ENCODE results near the gene YLPM1.

Gene YLPM1

GRCh38 chr14:74762917-74763802, at the start of gene YLPM1:
Gene YLPM1, plus strand, starts transcription at chr14:74763316. Its CDS starts 174 bp downstream, at chr14:74763490.
- TF ChIP-seq GATA2 (IDR thresholded peaks at IDR 0.05; ENCODE audit: low read depth, low read length) (peak; percentile 95), GATA3 (IDR thresholded peaks at IDR 0.05; ENCODE audit: low read depth, low read length) (peak; percentile 93)

- no peak for TF ChIP-seq GATA3 (IDR thresholded peaks at IDR 0.05; ENCODE audit: low read depth, low read length)
- no peak for TF ChIP-seq GATA2 (IDR thresholded peaks at IDR 0.05; ENCODE audit: low read depth, low read length)
Observed at GRCh38 chr14:74713395-74713735, 49.8 kb upstream of the YLPM1 start.

GRCh38 chr14:74720526-74720925, 42.6 kb upstream of the YLPM1 start:
- TF ChIP-seq GATA3 (IDR thresholded peaks at IDR 0.05; ENCODE audit: low read depth, low read length) (no peak), GATA2 (IDR thresholded peaks at IDR 0.05; ENCODE audit: low read depth, low read length) (no peak)

- no peak for TF ChIP-seq GATA2 (IDR thresholded peaks at IDR 0.05; ENCODE audit: low read depth, low read length)
- TF ChIP-seq GATA3 (IDR thresholded peaks at IDR 0.05; ENCODE audit: low read depth, low read length): no peak
Observed at GRCh38 chr14:74723134-74723533, 40.0 kb upstream of the YLPM1 start.

GRCh38 chr14:74732387-74732786, 30.7 kb upstream of the YLPM1 start:
- TF ChIP-seq GATA3 (IDR thresholded peaks at IDR 0.05; ENCODE audit: low read depth, low read length): no peak
- TF ChIP-seq GATA2 (IDR thresholded peaks at IDR 0.05; ENCODE audit: low read depth, low read length): no peak

- TF ChIP-seq GATA3 (IDR thresholded peaks at IDR 0.05; ENCODE audit: low read depth, low read length) (no peak), GATA2 (IDR thresholded peaks at IDR 0.05; ENCODE audit: low read depth, low read length) (no peak)
Observed at GRCh38 chr14:74733221-74733620, 29.9 kb upstream of the YLPM1 start.

- no peak for TF ChIP-seq GATA2 (IDR thresholded peaks at IDR 0.05; ENCODE audit: low read depth, low read length)
- no peak for TF ChIP-seq GATA3 (IDR thresholded peaks at IDR 0.05; ENCODE audit: low read depth, low read length)
Observed at GRCh38 chr14:74735125-74735524, 28.0 kb upstream of the YLPM1 start.

GRCh38 chr14:74737753-74738325, 25.3 kb upstream of the YLPM1 start:
- TF ChIP-seq GATA3 (IDR thresholded peaks at IDR 0.05; ENCODE audit: low read depth, low read length): no peak
- no peak for TF ChIP-seq GATA2 (IDR thresholded peaks at IDR 0.05; ENCODE audit: low read depth, low read length)

GRCh38 chr14:74739293-74740030, 23.7 kb upstream of the YLPM1 start:
- no peak for TF ChIP-seq GATA3 (IDR thresholded peaks at IDR 0.05; ENCODE audit: low read depth, low read length)
- no peak for TF ChIP-seq GATA2 (IDR thresholded peaks at IDR 0.05; ENCODE audit: low read depth, low read length)

GRCh38 chr14:74747237-74747636, 15.9 kb upstream of the YLPM1 start:
- TF ChIP-seq GATA3 (IDR thresholded peaks at IDR 0.05; ENCODE audit: low read depth, low read length) (no peak), GATA2 (IDR thresholded peaks at IDR 0.05; ENCODE audit: low read depth, low read length) (no peak)

- TF ChIP-seq GATA2 (IDR thresholded peaks at IDR 0.05; ENCODE audit: low read depth, low read length) (no peak), GATA3 (IDR thresholded peaks at IDR 0.05; ENCODE audit: low read depth, low read length) (no peak)
Observed at GRCh38 chr14:74754157-74754556, 9.0 kb upstream of the YLPM1 start.

GRCh38 chr14:74754899-74755298, 8.2 kb upstream of the YLPM1 start:
- TF ChIP-seq GATA2 (IDR thresholded peaks at IDR 0.05; ENCODE audit: low read depth, low read length) (no peak), GATA3 (IDR thresholded peaks at IDR 0.05; ENCODE audit: low read depth, low read length) (no peak)

GRCh38 chr14:74756326-74756725, 6.8 kb upstream of the YLPM1 start:
- TF ChIP-seq GATA2 (IDR thresholded peaks at IDR 0.05; ENCODE audit: low read depth, low read length): no peak
- TF ChIP-seq GATA3 (IDR thresholded peaks at IDR 0.05; ENCODE audit: low read depth, low read length): no peak

- TF ChIP-seq GATA2 (IDR thresholded peaks at IDR 0.05; ENCODE audit: low read depth, low read length): no peak
- TF ChIP-seq GATA3 (IDR thresholded peaks at IDR 0.05; ENCODE audit: low read depth, low read length): no peak
Observed at GRCh38 chr14:74763803-74764531, 851 bp downstream of the YLPM1 start.

Data from SH-SY5Y (cell line).